ENCODE results near the gene CLEC18C.
"Not testable (repeated sequence)": the region's sequence is repeated elsewhere in the genome, so short reads cannot be mapped to it uniquely, and the experiment has no call there.

CLEC18C gene

GRCh38 chr16:70159355-70160348 lies 13.9 kb upstream of the CLEC18C start:
- no peak for DNase-seq

- DNase-seq, result no peak
Measured at GRCh38 chr16:70160388-70160787, 13.2 kb upstream of the CLEC18C start.

GRCh38 chr16:70160821-70161220 lies 12.8 kb upstream of the CLEC18C start:
- no peak for DNase-seq

GRCh38 chr16:70161350-70161749 lies 12.2 kb upstream of the CLEC18C start:
- DNase-seq, result no peak

GRCh38 chr16:70162041-70162451 lies 11.5 kb upstream of the CLEC18C start:
- DNase-seq, result no peak

- DNase-seq, result no peak
Measured at GRCh38 chr16:70163596-70163995, 10.0 kb upstream of the CLEC18C start.

- DNase-seq, result not testable (repeated sequence)
Measured at GRCh38 chr16:70166688-70167087, 6.9 kb upstream of the CLEC18C start.

GRCh38 chr16:70173916-70174315 lies 329 bp downstream of the CLEC18C start:
- DNase-seq, result not testable (repeated sequence)

- DNase-seq, result not testable (repeated sequence)
Measured at GRCh38 chr16:70174387-70174932, 873 bp downstream of the CLEC18C start.

GRCh38 chr16:70187858-70188607 lies 14.4 kb downstream of the CLEC18C start:
- DNase-seq, result not testable (repeated sequence)

GRCh38 chr16:70188608-70188915 lies 15.0 kb downstream of the CLEC18C start:
- DNase-seq, result not testable (repeated sequence)

- DNase-seq, result not testable (repeated sequence)
Measured at GRCh38 chr16:70190574-70190973, 17.0 kb downstream of the CLEC18C start.

GRCh38 chr16:70196683-70197300 lies 23.2 kb downstream of the CLEC18C start:
- not testable (repeated sequence) for DNase-seq

GRCh38 chr16:70197611-70198010 lies 24.0 kb downstream of the CLEC18C start:
- DNase-seq, result not testable (repeated sequence)

GRCh38 chr16:70198230-70198629 lies 24.6 kb downstream of the CLEC18C start:
- not testable (repeated sequence) for DNase-seq

- not testable (repeated sequence) for DNase-seq
Measured at GRCh38 chr16:70198666-70199065, 25.1 kb downstream of the CLEC18C start.

- not testable (repeated sequence) for DNase-seq
Measured at GRCh38 chr16:70199170-70199569, 25.6 kb downstream of the CLEC18C start.

- not testable (repeated sequence) for DNase-seq
Measured at GRCh38 chr16:70200063-70200462, 26.5 kb downstream of the CLEC18C start.

- not testable (repeated sequence) for DNase-seq
Measured at GRCh38 chr16:70203508-70203907, 29.9 kb downstream of the CLEC18C start.

GRCh38 chr16:70204010-70204409 lies 30.4 kb downstream of the CLEC18C start:
- DNase-seq, result not testable (repeated sequence)

- not testable (repeated sequence) for DNase-seq
Measured at GRCh38 chr16:70204668-70205405, 31.2 kb downstream of the CLEC18C start.

GRCh38 chr16:70206382-70206781 lies 32.8 kb downstream of the CLEC18C start:
- not testable (repeated sequence) for DNase-seq
